Upper lobe of left lung (tissue), 4 donors: ENCODE measurements around the gene S100A13.

Source experiments
- CTCF ChIP-seq, 6 experiments: fragments of 450-650 bp in 4 of 6; fragments of 200-600 bp in 2 of 6; sonication (generic) in 2 of 6; IDR thresholded peaks; one replicate each; pipeline ENCODE4 v1.5.1; 2016 to 2019; ENCODE audit warnings: antibody characterized with exemption in 6 of 6
- POLR2A ChIP-seq, 4 donors: fragments of 450-650 bp; IDR thresholded peaks; one replicate each; pipeline ENCODE4 v1.5.1; 2016 to 2017; ENCODE audit warnings: antibody characterized with exemption in 4 of 4, mild to moderate bottlenecking in 2 of 4
- POLR2AphosphoS5 ChIP-seq, 2 donors: sonication (generic); formaldehyde crosslinking; IDR thresholded peaks; one replicate each; pipeline ENCODE4 v1.5.1; 2017; ENCODE audit warnings: antibody characterized with exemption in 2 of 2

GRCh38 chr1:153612111-153612754, 15.1 kb downstream of the S100A13 start:
- TF ChIP-seq CTCF (IDR thresholded peaks at IDR 0.05) (no peak), POLR2A (IDR thresholded peaks at IDR 0.05) (no peak), POLR2AphosphoS5 (IDR thresholded peaks at IDR 0.05) (no peak)
